NT2/D1 (cell line): Measurements from ENCODE around the gene MRFAP1L1.
A peak's percentile ranks its signal among the peaks of the same experiment; 100 is the strongest.
"Not testable (repeated sequence)": the region's sequence is repeated elsewhere in the genome, so short reads cannot be mapped to it uniquely, and the experiment has no call there.

Experiments used
- DNase-seq: peaks from one replicate; pipeline ENCODE4 v3.0.0-alpha.2; 2011; ENCODE audit warnings: low read depth, low spot score
- H3K27me3 ChIP-seq: 2 replicates; pipeline ENCODE4 v1.6.0; 2011; ENCODE audit warnings: mild to moderate bottlenecking; ENCODE audit not compliant: insufficient read length, insufficient read depth
- H3K36me3 ChIP-seq: 2 replicates; pipeline ENCODE4 v1.6.1; 2011; ENCODE audit warnings: mild to moderate bottlenecking, low read length, mixed read lengths; ENCODE audit not compliant: insufficient read depth, insufficient read length
- H3K4me1 ChIP-seq: 2 replicates; pipeline ENCODE4 v1.5.1; 2011; ENCODE audit not compliant: insufficient read depth, insufficient read length
- H3K4me3 ChIP-seq: 2 replicates; pipeline ENCODE4 v1.5.1; 2011; ENCODE audit warnings: low read depth; ENCODE audit not compliant: insufficient read length
- H3K9ac ChIP-seq: 2 replicates; pipeline ENCODE4 v1.6.0; 2011; ENCODE audit warnings: low read depth; ENCODE audit not compliant: insufficient read length
- H3K9me3 ChIP-seq: 2 replicates; pipeline ENCODE4 v1.5.1; 2011; ENCODE audit warnings: mild to moderate bottlenecking, low read length; ENCODE audit not compliant: insufficient read depth
- SUZ12 ChIP-seq: IDR thresholded peaks from 2 replicates; pipeline ENCODE4 v1.6.1; 2011; ENCODE audit not compliant: insufficient read length, insufficient read depth; ENCODE audit errors: extremely low read depth
- YY1 ChIP-seq: IDR thresholded peaks from 2 replicates; pipeline ENCODE4 v1.6.1; 2011; ENCODE audit not compliant: insufficient read length, insufficient read depth
- ZNF274 ChIP-seq: IDR thresholded peaks from 2 replicates; pipeline ENCODE4 v1.6.1; 2011; ENCODE audit warnings: mild to moderate bottlenecking, low read depth, low read length

MRFAP1L1 gene

GRCh38 chr4:6727081-6727942, 17.6 kb upstream of the MRFAP1L1 start:
- H3K4me1 ChIP-seq = peaks cover 20% of the 10 kb centered on the region
- no peaks in the 10 kb centered on the region for H3K36me3 ChIP-seq
- H3K4me3 ChIP-seq = no peak overlapping the region
- no peak for DNase-seq
- no peaks in the 10 kb centered on the region for H3K9me3 ChIP-seq
- H3K27me3 ChIP-seq = no peaks in the 10 kb centered on the region
- H3K9ac ChIP-seq = peak overlapping the region; percentile 27
- TF ChIP-seq YY1 (no peak), ZNF274 (no peak), SUZ12 (no peak)

GRCh38 chr4:6725427-6725961, 15.8 kb upstream of the MRFAP1L1 start:
- H3K27me3 ChIP-seq, DNase-seq, H3K36me3 ChIP-seq, H3K9ac ChIP-seq, H3K4me3 ChIP-seq, H3K9me3 ChIP-seq: not testable (repeated sequence)
- peaks cover 17% of the 10 kb centered on the region for H3K4me1 ChIP-seq

DNA sequence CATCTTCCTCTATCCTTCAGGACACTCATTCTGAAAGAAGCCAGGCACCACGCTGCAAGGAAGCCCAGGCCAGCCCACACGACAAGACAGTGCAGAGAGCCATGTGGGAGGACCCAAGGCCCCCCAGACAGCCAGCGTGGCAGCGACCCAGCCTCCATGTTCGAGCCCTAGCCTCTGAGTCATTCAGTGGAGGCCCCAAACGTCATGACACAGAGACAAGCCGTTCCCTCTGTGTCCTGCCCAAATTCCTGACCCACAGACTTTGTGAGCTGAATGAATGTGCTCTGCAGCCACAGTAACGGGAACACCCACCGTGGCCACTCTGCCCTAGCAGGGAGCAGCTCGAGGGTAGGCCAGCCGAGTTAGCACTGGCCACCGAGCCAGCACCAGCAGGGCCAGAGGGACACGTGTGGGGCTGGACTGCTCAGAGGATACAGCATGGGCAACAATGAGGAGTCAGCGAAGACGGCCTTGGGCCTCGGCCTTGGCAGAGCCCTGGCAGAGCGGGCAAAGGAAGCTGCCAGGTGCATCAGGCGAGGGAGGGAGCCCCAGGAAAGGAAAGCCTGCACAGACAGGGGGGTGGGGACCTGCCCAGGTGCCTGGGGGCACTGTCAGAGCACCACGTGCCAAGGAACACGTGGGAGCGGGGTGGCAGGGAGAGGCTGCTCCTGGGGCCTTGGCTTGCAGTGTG, 14.9 kb upstream of the MRFAP1L1 start:
- H3K9ac ChIP-seq = peak overlapping the region; percentile 22
- no peak for DNase-seq
- H3K4me1 ChIP-seq = peaks cover 17% of the 10 kb centered on the region
- H3K36me3 ChIP-seq = no peaks in the 10 kb centered on the region
- H3K9me3 ChIP-seq = no peaks in the 10 kb centered on the region
- H3K4me3 ChIP-seq = no peak overlapping the region
- no peak for TF ChIP-seq YY1
- no peak for TF ChIP-seq ZNF274
- TF ChIP-seq SUZ12 = no peak
- no peaks in the 10 kb centered on the region for H3K27me3 ChIP-seq

DNA sequence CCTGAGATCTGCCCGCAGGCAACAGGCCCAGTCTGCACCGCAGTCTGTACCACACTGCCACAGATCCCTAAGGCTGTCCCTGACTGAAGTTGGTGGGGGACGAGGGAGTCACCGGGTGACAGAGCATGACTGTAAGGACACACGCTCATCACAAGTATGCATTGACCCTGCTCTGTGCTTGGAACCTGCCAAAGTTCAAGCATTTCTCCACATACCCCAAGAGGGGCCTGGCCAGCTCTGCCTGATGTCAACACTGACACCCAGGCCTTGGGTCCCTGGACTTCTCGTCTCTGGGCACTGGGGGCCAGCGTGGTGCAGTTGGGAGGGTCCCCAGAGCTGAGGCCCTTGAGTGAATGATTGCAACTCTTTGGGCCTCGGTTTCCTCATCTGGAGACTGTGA, 14.2 kb upstream of the MRFAP1L1 start:
- DNase-seq = no peak
- TF ChIP-seq YY1 (no peak), SUZ12 (no peak), ZNF274 (no peak)
- H3K36me3 ChIP-seq = no peaks in the 10 kb centered on the region
- peaks cover 14% of the 10 kb centered on the region for H3K4me1 ChIP-seq
- H3K27me3 ChIP-seq = no peaks in the 10 kb centered on the region
- no peak overlapping the region for H3K9ac ChIP-seq
- no peak overlapping the region for H3K4me3 ChIP-seq
- H3K9me3 ChIP-seq = no peaks in the 10 kb centered on the region

GRCh38 chr4:6722891-6723290, 13.2 kb upstream of the MRFAP1L1 start:
- no peaks in the 10 kb centered on the region for H3K27me3 ChIP-seq
- no peak overlapping the region for H3K9ac ChIP-seq
- TF ChIP-seq YY1 (no peak), SUZ12 (no peak), ZNF274 (no peak)
- H3K36me3 ChIP-seq = no peaks in the 10 kb centered on the region
- no peaks in the 10 kb centered on the region for H3K9me3 ChIP-seq
- DNase-seq = no peak
- H3K4me1 ChIP-seq = peaks cover 13% of the 10 kb centered on the region
- no peak overlapping the region for H3K4me3 ChIP-seq

DNA sequence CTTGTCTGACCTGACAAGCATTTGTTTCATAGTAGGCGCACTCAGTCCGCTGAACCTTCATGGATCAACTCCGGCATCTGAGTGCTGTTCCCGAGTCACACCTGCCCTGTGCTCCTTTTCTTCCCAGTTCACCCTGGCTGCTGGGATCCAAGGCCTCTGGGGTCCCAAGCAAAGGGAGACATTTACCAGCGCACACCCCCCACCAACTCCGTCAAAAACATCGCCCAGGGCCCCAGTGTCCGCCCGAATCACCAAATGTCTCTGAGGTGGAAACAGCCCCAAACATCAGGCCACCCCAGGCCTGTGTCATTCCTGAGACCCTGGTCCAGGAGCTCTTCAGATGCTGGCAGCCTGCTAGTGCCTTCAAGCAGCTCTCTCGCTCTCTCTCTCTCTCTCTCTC, 11.5 kb upstream of the MRFAP1L1 start:
- no peak for DNase-seq
- TF ChIP-seq SUZ12 = no peak
- TF ChIP-seq ZNF274 = no peak
- TF ChIP-seq YY1 = no peak
- H3K36me3 ChIP-seq = no peaks in the 10 kb centered on the region
- H3K4me3 ChIP-seq = no peak overlapping the region
- no peaks in the 10 kb centered on the region for H3K9me3 ChIP-seq
- no peaks in the 10 kb centered on the region for H3K27me3 ChIP-seq
- H3K9ac ChIP-seq = no peak overlapping the region
- H3K4me1 ChIP-seq = peaks cover 13% of the 10 kb centered on the region

DNA sequence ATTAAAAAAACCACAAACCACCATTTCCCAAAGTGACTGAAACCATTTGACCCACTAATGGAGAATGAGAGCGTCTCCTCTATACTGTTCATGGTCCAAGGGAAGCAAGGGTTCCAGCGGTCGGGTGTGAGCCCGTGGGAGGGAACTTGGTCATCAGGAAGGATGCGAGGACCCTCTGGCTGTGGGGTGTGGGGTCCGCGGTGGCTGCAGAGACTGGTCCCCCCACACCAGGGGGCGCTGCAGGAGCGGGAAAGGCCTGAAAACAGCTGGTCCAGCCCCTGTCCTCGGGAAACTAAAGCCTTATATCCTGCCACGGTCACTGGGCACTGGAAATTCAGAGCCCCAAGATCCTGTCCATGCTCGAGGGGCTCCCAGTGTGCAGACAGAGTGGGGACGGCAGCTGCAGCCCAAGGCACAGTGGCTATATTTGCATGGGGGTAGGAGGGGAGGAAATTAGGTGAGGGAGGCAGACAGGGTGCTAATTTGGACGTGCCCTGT, 10.6 kb upstream of the MRFAP1L1 start:
- TF ChIP-seq SUZ12 (no peak), ZNF274 (no peak), YY1 (no peak)
- H3K9ac ChIP-seq = no peak overlapping the region
- no peaks in the 10 kb centered on the region for H3K27me3 ChIP-seq
- DNase-seq = no peak
- no peaks in the 10 kb centered on the region for H3K36me3 ChIP-seq
- H3K4me3 ChIP-seq = no peak overlapping the region
- H3K4me1 ChIP-seq = peaks cover 10% of the 10 kb centered on the region
- H3K9me3 ChIP-seq = no peaks in the 10 kb centered on the region
